HEK293 (cell line): ENCODE measurements around the gene PICALM.

Experiments
- CTCF ChIA-PET: fragments of 350-600 bp; formaldehyde crosslinking; extraction: SDS; loops from one replicate; lab custom pipeline; 2021; ENCODE audit warnings: antibody characterized with exemption; lab: Yijun Ruan, JAX
- POLR2A ChIA-PET: fragments of 300-600 bp; formaldehyde crosslinking; extraction: SDS; loops from one replicate; lab custom pipeline; 2020; ENCODE audit warnings: antibody characterized with exemption, inconsistent platforms; lab: Yijun Ruan, JAX
- H3K27ac ChIP-seq: fragments of 200-500 bp; sonication (Bioruptor generic); 2 replicates; pipeline ENCODE4 v1.5.1; 2014; ENCODE audit warnings: low read depth, low read length, control low read depth, inconsistent platforms; ENCODE audit errors: extremely low read depth
- H3K36me3 ChIP-seq, 2 experiments: fragments of 200-500 bp in 1 of 2; sonication (Bioruptor generic) in 1 of 2; 1 replicate in 1 of 2; 2 replicates in 1 of 2; pipeline ENCODE4 v1.5.1; 2014 to 2017; ENCODE audit warnings: inconsistent platforms in 2 of 2, low read length in 2 of 2; ENCODE audit not compliant: control insufficient read depth in 2 of 2, insufficient read depth in 1 of 2
- H3K4me1 ChIP-seq: fragments of 200-500 bp; sonication (Bioruptor generic); 2 replicates; pipeline ENCODE4 v1.5.1; 2014; ENCODE audit warnings: mild to moderate bottlenecking, low read length, inconsistent platforms; ENCODE audit not compliant: control insufficient read depth, insufficient read depth
- H3K4me3 ChIP-seq: 2 replicates; pipeline ENCODE4 v1.5.1; 2011; ENCODE audit warnings: low read depth, mild to moderate bottlenecking, control low read depth, low read length, moderate library complexity
- H3K9me3 ChIP-seq: fragments of 200-500 bp; sonication (Bioruptor generic); 2 replicates; pipeline ENCODE4 v1.5.1; 2014; ENCODE audit warnings: low read depth, low read length, inconsistent platforms; ENCODE audit not compliant: control insufficient read depth, insufficient read depth
- BCL11B ChIP-seq: fragments of 450-650 bp; formaldehyde crosslinking; IDR thresholded peaks from 2 replicates; pipeline ENCODE4 v1.5.1; 2016; ENCODE audit warnings: low read depth, missing biosample characterization, missing genetic modification characterization
- FEZF1 ChIP-seq: fragments of 450-650 bp; formaldehyde crosslinking; IDR thresholded peaks from 2 replicates; pipeline ENCODE4 v1.5.1; 2016; ENCODE audit warnings: missing biosample characterization, missing genetic modification characterization
- GFI1B ChIP-seq: fragments of 450-650 bp; formaldehyde crosslinking; IDR thresholded peaks from 2 replicates; pipeline ENCODE4 v1.5.1; 2016; ENCODE audit warnings: missing biosample characterization, missing genetic modification characterization
- GLI4 ChIP-seq: fragments of 450-650 bp; formaldehyde crosslinking; IDR thresholded peaks from 2 replicates; pipeline ENCODE4 v1.5.1; 2016; ENCODE audit warnings: missing biosample characterization, missing genetic modification characterization
- HOXC10 ChIP-seq: sonication (generic); formaldehyde crosslinking; IDR thresholded peaks from 2 replicates; pipeline ENCODE4 v1.8.1; 2023; ENCODE audit warnings: mild to moderate bottlenecking, missing genetic modification reagents
- MEIS1 ChIP-seq: sonication (generic); formaldehyde crosslinking; IDR thresholded peaks from 2 replicates; pipeline ENCODE4 v1.8.1; 2022; ENCODE audit warnings: missing genetic modification reagents, mild to moderate bottlenecking, borderline replicate concordance
- MYNN ChIP-seq: fragments of 450-650 bp; formaldehyde crosslinking; IDR thresholded peaks from 2 replicates; pipeline ENCODE4 v1.5.1; 2016; ENCODE audit warnings: missing biosample characterization, missing genetic modification characterization, borderline replicate concordance
- MZF1 ChIP-seq: fragments of 450-650 bp; formaldehyde crosslinking; IDR thresholded peaks from 2 replicates; pipeline ENCODE4 v1.5.1; 2017; ENCODE audit warnings: missing biosample characterization, missing genetic modification characterization, borderline replicate concordance
- SP2 ChIP-seq: fragments of 450-650 bp; formaldehyde crosslinking; IDR thresholded peaks from 2 replicates; pipeline ENCODE4 v1.5.1; 2016; ENCODE audit warnings: missing biosample characterization, missing genetic modification characterization
- ZBTB8A ChIP-seq: fragments of 450-650 bp; formaldehyde crosslinking; IDR thresholded peaks from 2 replicates; pipeline ENCODE4 v1.5.1; 2016; ENCODE audit warnings: missing biosample characterization, missing genetic modification characterization
- ZFP69B ChIP-seq: fragments of 450-650 bp; formaldehyde crosslinking; IDR thresholded peaks from 2 replicates; pipeline ENCODE4 v1.5.1; 2016; ENCODE audit warnings: missing biosample characterization, missing genetic modification characterization
- ZIC2 ChIP-seq: fragments of 450-650 bp; formaldehyde crosslinking; IDR thresholded peaks from 2 replicates; pipeline ENCODE4 v1.5.1; 2016; ENCODE audit warnings: missing biosample characterization, missing genetic modification characterization
- ZNF112 ChIP-seq: fragments of 450-650 bp; formaldehyde crosslinking; IDR thresholded peaks from 2 replicates; pipeline ENCODE4 v1.5.0; 2017; ENCODE audit warnings: missing biosample characterization, missing genetic modification characterization
- ZNF133 ChIP-seq: fragments of 450-650 bp; formaldehyde crosslinking; IDR thresholded peaks from 2 replicates; pipeline ENCODE4 v1.5.1; 2016; ENCODE audit warnings: missing biosample characterization, missing genetic modification characterization
- ZNF138 ChIP-seq: fragments of 450-650 bp; formaldehyde crosslinking; IDR thresholded peaks from 2 replicates; pipeline ENCODE4 v1.5.1; 2016; ENCODE audit warnings: missing biosample characterization, missing genetic modification characterization, borderline replicate concordance
- ZNF157 ChIP-seq: fragments of 450-650 bp; formaldehyde crosslinking; IDR thresholded peaks from 2 replicates; pipeline ENCODE4 v1.5.1; 2016; ENCODE audit warnings: missing biosample characterization, missing genetic modification characterization
- ZNF19 ChIP-seq: fragments of 450-650 bp; formaldehyde crosslinking; IDR thresholded peaks from 2 replicates; pipeline ENCODE4; 2016; ENCODE audit warnings: missing biosample characterization, missing genetic modification characterization, low read depth
- ZNF2 ChIP-seq: fragments of 450-650 bp; formaldehyde crosslinking; IDR thresholded peaks from 2 replicates; pipeline ENCODE4 v1.5.1; 2016; ENCODE audit warnings: missing biosample characterization, missing genetic modification characterization
- ZNF391 ChIP-seq: fragments of 450-650 bp; formaldehyde crosslinking; IDR thresholded peaks from 2 replicates; pipeline ENCODE4 v1.5.1; 2016; ENCODE audit warnings: low read depth, missing biosample characterization, missing genetic modification characterization, borderline replicate concordance
- ZNF416 ChIP-seq: fragments of 450-650 bp; formaldehyde crosslinking; IDR thresholded peaks from 2 replicates; pipeline ENCODE4 v1.5.1; 2016; ENCODE audit warnings: missing biosample characterization, missing genetic modification characterization
- ZNF48 ChIP-seq: fragments of 450-650 bp; formaldehyde crosslinking; IDR thresholded peaks from 2 replicates; pipeline ENCODE4 v1.5.1; 2016; ENCODE audit warnings: missing biosample characterization, missing genetic modification characterization
- ZNF521 ChIP-seq: fragments of 450-650 bp; formaldehyde crosslinking; IDR thresholded peaks from 2 replicates; pipeline ENCODE4 v1.5.1; 2017; ENCODE audit warnings: missing biosample characterization, mild to moderate bottlenecking, missing genetic modification characterization
- ZNF529 ChIP-seq: fragments of 450-650 bp; formaldehyde crosslinking; IDR thresholded peaks from 2 replicates; pipeline ENCODE4 v1.5.1; 2017; ENCODE audit warnings: missing genetic modification characterization, missing biosample characterization; ENCODE audit not compliant: insufficient replicate concordance
- ZNF571 ChIP-seq: fragments of 450-650 bp; formaldehyde crosslinking; IDR thresholded peaks from 2 replicates; pipeline ENCODE4 v1.5.0; 2017; ENCODE audit warnings: missing biosample characterization, missing genetic modification characterization
- ZNF600 ChIP-seq: fragments of 450-650 bp; formaldehyde crosslinking; IDR thresholded peaks from 2 replicates; pipeline ENCODE4 v1.5.1; 2016; ENCODE audit warnings: missing biosample characterization, missing genetic modification characterization
- ZNF670 ChIP-seq: fragments of 450-650 bp; formaldehyde crosslinking; IDR thresholded peaks from 2 replicates; pipeline ENCODE4 v1.5.1; 2016; ENCODE audit warnings: missing biosample characterization, missing genetic modification characterization, low read depth
- ZNF707 ChIP-seq: fragments of 450-650 bp; formaldehyde crosslinking; IDR thresholded peaks from 2 replicates; pipeline ENCODE4 v1.5.1; 2016; ENCODE audit warnings: missing biosample characterization, missing genetic modification characterization
- ZNF776 ChIP-seq: fragments of 450-650 bp; formaldehyde crosslinking; IDR thresholded peaks from 2 replicates; pipeline ENCODE4 v1.5.0; 2017; ENCODE audit warnings: missing biosample characterization, missing genetic modification characterization, borderline replicate concordance
- TF ChIP-seq, protein P1 (sequence below): fragments of 450-650 bp; formaldehyde crosslinking; IDR thresholded peaks from 2 replicates; pipeline ENCODE4 v1.5.1; 2016; ENCODE audit warnings: missing biosample characterization, missing genetic modification characterization

The PICALM gene

GRCh38 chr11:86047275-86047991, 21.5 kb downstream of the PICALM start:
- CTCF ChIA-PET = interaction anchor here (0.9 kb wide), 1 partner anchor 22 kb away, joined by 4 read pairs; the partner anchor contains the start of gene PICALM
- POLR2A ChIA-PET = no interaction called here
- Histone ChIP-seq H3K27ac (no peak overlapping the region), H3K36me3 (no peaks in the 10 kb centered on the region), H3K4me1 (no peaks in the 10 kb centered on the region), H3K9me3 (no peaks in the 10 kb centered on the region), H3K4me3 (no peak overlapping the region)
- TF ChIP-seq GFI1B (tag by site-specific recombination) (no peak), ZNF571 (tag by site-specific recombination) (no peak), MYNN (tag by site-specific recombination) (no peak), ZNF138 (tag by site-specific recombination) (no peak), FEZF1 (tag by site-specific recombination) (no peak), ZNF19 (tag by site-specific recombination) (no peak)
- TF ChIP-seq, all 188 proteins: peak for 0

GRCh38 chr11:86046116-86046515, 22.8 kb downstream of the PICALM start:
- CTCF ChIA-PET = interaction anchor here (0.6 kb wide), 1 partner anchor 448 kb away, joined by 4 read pairs; no protein-coding TSS in a partner anchor
- no peaks in the 10 kb centered on the region for H3K36me3 ChIP-seq
- POLR2A ChIA-PET = no interaction called here
- no peak for TF ChIP-seq GLI4 (tag by site-specific recombination)
- TF ChIP-seq ZFP69B (tag by site-specific recombination) = no peak
- no peak for TF ChIP-seq ZNF19 (tag by site-specific recombination)
- no peak for TF ChIP-seq ZNF529 (tag by site-specific recombination)
- TF ChIP-seq ZIC2 (tag by site-specific recombination) = no peak
- TF ChIP-seq, protein P1, sequence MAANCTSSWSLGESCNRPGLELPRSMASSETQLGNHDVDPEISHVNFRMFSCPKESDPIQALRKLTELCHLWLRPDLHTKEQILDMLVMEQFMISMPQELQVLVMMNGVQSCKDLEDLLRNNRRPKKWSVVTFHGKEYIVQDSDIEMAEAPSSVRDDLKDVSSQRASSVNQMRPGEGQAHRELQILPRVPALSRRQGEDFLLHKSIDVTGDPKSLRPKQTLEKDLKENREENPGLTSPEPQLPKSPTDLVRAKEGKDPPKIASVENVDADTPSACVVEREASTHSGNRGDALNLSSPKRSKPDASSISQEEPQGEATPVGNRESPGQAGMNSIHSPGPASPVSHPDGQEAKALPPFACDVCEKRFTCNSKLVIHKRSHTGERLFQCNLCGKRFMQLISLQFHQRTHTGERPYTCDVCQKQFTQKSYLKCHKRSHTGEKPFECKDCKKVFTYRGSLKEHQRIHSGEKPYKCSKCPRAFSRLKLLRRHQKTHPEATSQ (tag by site-specific recombination) = no peak
- TF ChIP-seq MEIS1 = no peak
- no peak for TF ChIP-seq ZNF776
- no peak for TF ChIP-seq ZNF707 (tag by site-specific recombination)
- TF ChIP-seq ZNF600 (tag by site-specific recombination) = no peak
- no peak for TF ChIP-seq ZNF157
- no peak for TF ChIP-seq ZNF391
- TF ChIP-seq ZNF2 (tag by site-specific recombination) = no peak
- no peak for TF ChIP-seq ZNF416
- TF ChIP-seq ZNF133 (tag by site-specific recombination) = no peak
- no peak for TF ChIP-seq BCL11B (tag by site-specific recombination)
- no peak overlapping the region for H3K27ac ChIP-seq
- 0 out of 2 replicates have a peak, but pooled peaks cover 2% of the 10 kb centered on the region for H3K4me1 ChIP-seq
- H3K4me3 ChIP-seq = no peak overlapping the region
- H3K9me3 ChIP-seq = no peaks in the 10 kb centered on the region

DNA sequence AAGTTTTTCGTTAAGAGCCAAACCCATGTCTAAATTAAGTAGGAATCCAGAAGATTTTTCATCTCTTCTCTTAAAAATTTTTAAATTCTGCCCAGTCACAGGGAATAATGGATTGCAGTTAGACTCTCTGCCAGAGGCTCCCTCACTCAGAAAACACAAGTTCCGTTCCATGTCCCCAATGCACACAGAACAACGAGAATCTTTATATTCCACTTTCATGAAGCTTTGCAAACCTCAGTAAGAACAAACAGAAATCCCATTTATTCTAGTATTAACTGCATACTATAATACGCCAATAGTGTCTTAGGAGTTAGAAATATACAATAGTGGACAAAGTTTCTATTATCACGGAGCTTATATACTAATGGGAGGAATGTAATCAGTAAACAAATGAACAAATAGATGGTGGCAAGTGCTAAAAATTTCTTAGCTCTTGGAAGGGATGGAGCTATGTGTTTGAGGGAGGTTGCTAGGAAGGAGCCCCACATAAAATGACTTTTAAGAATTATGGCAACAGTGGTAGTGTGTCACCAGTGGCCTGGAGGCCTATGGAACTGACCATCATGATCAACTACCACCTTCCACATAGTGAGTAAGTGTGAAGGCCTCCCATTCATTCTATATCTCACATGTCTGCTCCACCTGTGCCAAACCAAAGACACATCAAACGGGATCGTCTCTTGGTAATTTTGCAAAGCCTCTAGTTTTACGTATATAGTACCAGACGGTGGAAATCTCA, 24.9 kb downstream of the PICALM start:
- CTCF ChIA-PET = interaction anchor here (0.6 to 1.7 kb wide), 6 partner anchors 23 to 175 kb away, joined by 3 to 10 read pairs (median 4); no protein-coding TSS in a partner anchor
- TF ChIP-seq ZNF670 (tag by site-specific recombination) = no peak
- no peak for TF ChIP-seq ZNF521 (tag by site-specific recombination)
- TF ChIP-seq ZBTB8A (tag by site-specific recombination) = no peak
- no peak for TF ChIP-seq ZNF48 (tag by site-specific recombination)
- no peak for TF ChIP-seq MZF1
- no peak for TF ChIP-seq ZNF112 (tag by site-specific recombination)
- no peak for TF ChIP-seq HOXC10 (CRISPR knock-in tag)
- TF ChIP-seq SP2 (tag by site-specific recombination) = no peak
- TF ChIP-seq, all 188 proteins: peak for 0
- H3K4me1 ChIP-seq = 0 out of 2 replicates have a peak, but pooled peaks cover 2% of the 10 kb centered on the region
- no peaks in the 10 kb centered on the region for H3K9me3 ChIP-seq
- H3K4me3 ChIP-seq = no peak overlapping the region
- H3K36me3 ChIP-seq = no peaks in the 10 kb centered on the region
- POLR2A ChIA-PET = interaction anchor here (0.7 kb wide), 1 partner anchor 25 kb away, joined by 3 read pairs; the partner anchor contains the start of gene PICALM
- no peak overlapping the region for H3K27ac ChIP-seq
